ENCODE data around the gene CHST9.

The CHST9 gene

GRCh38 chr18:26999797-27000196 lies 185.3 kb downstream of the CHST9 start:
- ChIA-PET POLR2A (no interaction called here), CTCF (no interaction called here)
- H3K4me3 ChIP-seq (ENCODE audit: low read depth, low read length), result no peak overlapping the region
- DNase-seq (ENCODE audit: low read depth, low spot score), result no peak
- TF ChIP-seq CTCF (IDR thresholded peaks at IDR 0.05; ENCODE audit: insufficient read depth, low read length, missing control alignments), result no peak

- H3K4me3 ChIP-seq (ENCODE audit: low read depth, low read length), result no peak overlapping the region
- no peak for DNase-seq (ENCODE audit: low read depth, low spot score)
- no peak for TF ChIP-seq CTCF (IDR thresholded peaks at IDR 0.05; ENCODE audit: insufficient read depth, low read length, missing control alignments)
- CTCF ChIA-PET, result no interaction called here
- POLR2A ChIA-PET, result no interaction called here
Observed at GRCh38 chr18:26993568-26993967, 191.5 kb downstream of the CHST9 start.

- no peak for DNase-seq (ENCODE audit: low read depth, low spot score)
- no peak overlapping the region for H3K4me3 ChIP-seq (ENCODE audit: low read depth, low read length)
- POLR2A ChIA-PET, result no interaction called here
- CTCF ChIA-PET, result no interaction called here
- TF ChIP-seq CTCF (IDR thresholded peaks at IDR 0.05; ENCODE audit: insufficient read depth, low read length, missing control alignments), result no peak
Observed at GRCh38 chr18:26992926-26993325, 192.2 kb downstream of the CHST9 start.

- POLR2A ChIA-PET, result no interaction called here
- CTCF ChIA-PET, result no interaction called here
- DNase-seq (ENCODE audit: low read depth, low spot score), result no peak
Observed at GRCh38 chr18:26989842-26990241, 195.3 kb downstream of the CHST9 start.

GRCh38 chr18:26981360-26982082 lies 203.6 kb downstream of the CHST9 start:
- ChIA-PET POLR2A (no interaction called here), CTCF (no interaction called here)
- no peak overlapping the region for H3K4me3 ChIP-seq (ENCODE audit: low read depth, low read length)

More at GRCh38 chr18:26989842-26990241, 195.3 kb downstream of the CHST9 start:
- TF ChIP-seq CTCF (IDR thresholded peaks at IDR 0.05; ENCODE audit: insufficient read depth, low read length, missing control alignments), result no peak
- no peak overlapping the region for H3K4me3 ChIP-seq (ENCODE audit: low read depth, low read length)

GRCh38 chr18:26978812-26979341 lies 206.2 kb downstream of the CHST9 start:
- no peak overlapping the region for H3K4me3 ChIP-seq (ENCODE audit: low read depth, low read length)
- POLR2A ChIA-PET, result no interaction called here
- TF ChIP-seq CTCF (IDR thresholded peaks at IDR 0.05; ENCODE audit: insufficient read depth, low read length, missing control alignments), result no peak
- CTCF ChIA-PET, result no interaction called here
- DNase-seq (ENCODE audit: low read depth, low spot score), result no peak

More at GRCh38 chr18:26981360-26982082, 203.6 kb downstream of the CHST9 start:
- no peak for DNase-seq (ENCODE audit: low read depth, low spot score)
- TF ChIP-seq CTCF (IDR thresholded peaks at IDR 0.05; ENCODE audit: insufficient read depth, low read length, missing control alignments), result no peak
